Fibroblast of lung (primary cell): ENCODE results near the gene ANLN.

ENCODE experiments used
- CTCF ChIP-seq, 2 donors: IDR thresholded peaks in 1 of 2; conservative IDR thresholded peaks in 1 of 2; 1 replicate in 1 of 2; 2 replicates in 1 of 2; pipeline ENCODE4 v1.5.1; 2011 to 2012; ENCODE audit warnings: low read length in 2 of 2, control low read depth in 1 of 2, inconsistent platforms in 1 of 2, low read depth in 1 of 2, mild to moderate bottlenecking in 1 of 2
- EZH2 ChIP-seq: IDR thresholded peaks from 2 replicates; pipeline ENCODE4 v1.5.1; 2012; ENCODE audit warnings: low read length, control low read depth, mild to moderate bottlenecking; ENCODE audit errors: missing control alignments

- no peak for TF ChIP-seq CTCF (conservative IDR thresholded peaks at IDR 0.05 in 1 of 2, IDR thresholded peaks at IDR 0.05 in 1 of 2; ENCODE audit: low read depth in 1 of 2, low read length in 2 of 2)
- no peak for TF ChIP-seq EZH2
Observed at GRCh38 chr7:36474283-36475010, 84.8 kb downstream of the ANLN start.
